Right atrium auricular region (tissue), 2 donors: Measurements from ENCODE around the gene KDM3B. TPM values are rescaled to one million over a fixed set of nuclear protein-coding genes. Genes with fewer than 3 reads are reported as not detected.
"Not testable (repeated sequence)": the region's sequence is repeated elsewhere in the genome, so short reads cannot be mapped to it uniquely, and the experiment has no call there.

Experiments used
- DNase-seq: peaks from one replicate; pipeline ENCODE4 v3.0.0-alpha.2; 2019; ENCODE audit warnings: low spot score
- H3K27ac ChIP-seq, 2 donors: fragments of 200-600 bp; sonication (generic); 1 replicate in 1 of 2; 2 replicates in 1 of 2; pipeline ENCODE4 v1.5.1; 2016 to 2019
- H3K27me3 ChIP-seq, 2 donors: fragments of 200-600 bp; sonication (generic); one replicate each; pipeline versions ENCODE4 v1.5.1 to v1.6.0; 2017 to 2019
- H3K36me3 ChIP-seq: fragments of 200-600 bp; sonication (generic); one replicate; pipeline ENCODE4 v1.5.1; 2016
- H3K4me1 ChIP-seq, 2 donors: fragments of 200-600 bp; sonication (generic); one replicate each; pipeline versions ENCODE4 v1.5.1 to v1.6.0; 2017 to 2019
- H3K4me3 ChIP-seq, 2 donors: fragments of 200-600 bp; sonication (generic); 1 replicate in 1 of 2; 2 replicates in 1 of 2; pipeline ENCODE4 v1.5.1; 2017 to 2019; ENCODE audit warnings: mild to moderate bottlenecking in 1 of 2, moderate library complexity in 1 of 2
- H3K9me3 ChIP-seq, 2 donors: fragments of 200-600 bp; sonication (generic); one replicate each; pipeline ENCODE4 v1.5.1; 2019
- total RNA-seq, 2 donors: library from RNA; depleted of rRNA; stranded (reverse); fragments of >200 nt; gene quantifications; one replicate each; pipeline ENCODE4 v1.1.0, GENCODE V29; 2016
- TF ChIP-seq, protein P1 (sequence below), 2 donors: fragments of 200-600 bp; sonication (generic); IDR thresholded peaks; one replicate each; pipeline ENCODE4 v1.5.1; 2019; ENCODE audit warnings: antibody characterized with exemption in 2 of 2

KDM3B gene, protein sequence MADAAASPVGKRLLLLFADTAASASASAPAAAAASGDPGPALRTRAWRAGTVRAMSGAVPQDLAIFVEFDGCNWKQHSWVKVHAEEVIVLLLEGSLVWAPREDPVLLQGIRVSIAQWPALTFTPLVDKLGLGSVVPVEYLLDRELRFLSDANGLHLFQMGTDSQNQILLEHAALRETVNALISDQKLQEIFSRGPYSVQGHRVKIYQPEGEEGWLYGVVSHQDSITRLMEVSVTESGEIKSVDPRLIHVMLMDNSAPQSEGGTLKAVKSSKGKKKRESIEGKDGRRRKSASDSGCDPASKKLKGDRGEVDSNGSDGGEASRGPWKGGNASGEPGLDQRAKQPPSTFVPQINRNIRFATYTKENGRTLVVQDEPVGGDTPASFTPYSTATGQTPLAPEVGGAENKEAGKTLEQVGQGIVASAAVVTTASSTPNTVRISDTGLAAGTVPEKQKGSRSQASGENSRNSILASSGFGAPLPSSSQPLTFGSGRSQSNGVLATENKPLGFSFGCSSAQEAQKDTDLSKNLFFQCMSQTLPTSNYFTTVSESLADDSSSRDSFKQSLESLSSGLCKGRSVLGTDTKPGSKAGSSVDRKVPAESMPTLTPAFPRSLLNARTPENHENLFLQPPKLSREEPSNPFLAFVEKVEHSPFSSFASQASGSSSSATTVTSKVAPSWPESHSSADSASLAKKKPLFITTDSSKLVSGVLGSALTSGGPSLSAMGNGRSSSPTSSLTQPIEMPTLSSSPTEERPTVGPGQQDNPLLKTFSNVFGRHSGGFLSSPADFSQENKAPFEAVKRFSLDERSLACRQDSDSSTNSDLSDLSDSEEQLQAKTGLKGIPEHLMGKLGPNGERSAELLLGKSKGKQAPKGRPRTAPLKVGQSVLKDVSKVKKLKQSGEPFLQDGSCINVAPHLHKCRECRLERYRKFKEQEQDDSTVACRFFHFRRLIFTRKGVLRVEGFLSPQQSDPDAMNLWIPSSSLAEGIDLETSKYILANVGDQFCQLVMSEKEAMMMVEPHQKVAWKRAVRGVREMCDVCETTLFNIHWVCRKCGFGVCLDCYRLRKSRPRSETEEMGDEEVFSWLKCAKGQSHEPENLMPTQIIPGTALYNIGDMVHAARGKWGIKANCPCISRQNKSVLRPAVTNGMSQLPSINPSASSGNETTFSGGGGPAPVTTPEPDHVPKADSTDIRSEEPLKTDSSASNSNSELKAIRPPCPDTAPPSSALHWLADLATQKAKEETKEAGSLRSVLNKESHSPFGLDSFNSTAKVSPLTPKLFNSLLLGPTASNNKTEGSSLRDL (N-terminal part only)
- total RNA-seq = 10 to 100 TPM; 42.9 to 46.9 TPM

DNA sequence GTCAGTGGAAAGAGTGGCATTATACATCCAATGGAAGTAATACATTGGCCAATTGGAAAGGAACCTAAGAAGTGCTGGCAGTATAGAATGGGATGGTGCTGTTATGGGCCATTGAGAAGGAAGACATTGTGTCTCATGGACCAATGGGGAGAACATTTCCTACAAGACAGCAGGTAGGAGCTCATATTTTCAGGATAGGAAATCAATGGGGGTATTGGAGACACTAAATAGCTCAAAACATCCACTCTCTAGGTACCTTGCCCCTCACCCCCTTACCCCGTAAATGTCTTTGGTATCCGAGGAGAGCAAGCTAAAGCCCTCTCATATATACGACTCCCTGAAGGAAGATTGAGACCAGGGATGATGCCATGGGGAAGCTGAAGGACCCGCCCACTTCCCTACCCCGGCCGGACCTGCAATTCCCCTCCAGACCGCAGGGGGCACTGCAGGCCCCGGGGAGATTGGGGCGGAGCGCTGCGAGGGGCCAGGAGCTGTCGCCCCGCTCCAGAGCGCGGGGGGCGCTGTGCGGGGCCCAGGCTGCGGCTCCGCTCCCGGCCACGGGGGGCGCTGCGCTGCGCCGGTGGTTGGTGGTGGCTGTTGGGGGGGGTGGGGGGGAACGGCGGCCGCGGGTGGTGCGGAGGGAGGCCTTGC, at the start of gene KDM3B:
TSS of gene KDM3B (plus strand) at position 615 of the 651 bp plus-strand sequence. CDS start 111 bp downstream, outside the sequence.
- H3K27me3 ChIP-seq = no peaks in the 10 kb centered on the region
- TF ChIP-seq, protein P1, sequence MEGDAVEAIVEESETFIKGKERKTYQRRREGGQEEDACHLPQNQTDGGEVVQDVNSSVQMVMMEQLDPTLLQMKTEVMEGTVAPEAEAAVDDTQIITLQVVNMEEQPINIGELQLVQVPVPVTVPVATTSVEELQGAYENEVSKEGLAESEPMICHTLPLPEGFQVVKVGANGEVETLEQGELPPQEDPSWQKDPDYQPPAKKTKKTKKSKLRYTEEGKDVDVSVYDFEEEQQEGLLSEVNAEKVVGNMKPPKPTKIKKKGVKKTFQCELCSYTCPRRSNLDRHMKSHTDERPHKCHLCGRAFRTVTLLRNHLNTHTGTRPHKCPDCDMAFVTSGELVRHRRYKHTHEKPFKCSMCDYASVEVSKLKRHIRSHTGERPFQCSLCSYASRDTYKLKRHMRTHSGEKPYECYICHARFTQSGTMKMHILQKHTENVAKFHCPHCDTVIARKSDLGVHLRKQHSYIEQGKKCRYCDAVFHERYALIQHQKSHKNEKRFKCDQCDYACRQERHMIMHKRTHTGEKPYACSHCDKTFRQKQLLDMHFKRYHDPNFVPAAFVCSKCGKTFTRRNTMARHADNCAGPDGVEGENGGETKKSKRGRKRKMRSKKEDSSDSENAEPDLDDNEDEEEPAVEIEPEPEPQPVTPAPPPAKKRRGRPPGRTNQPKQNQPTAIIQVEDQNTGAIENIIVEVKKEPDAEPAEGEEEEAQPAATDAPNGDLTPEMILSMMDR (IDR thresholded peaks at IDR 0.05) = peak; percentile 90 to 99
- peak within 1 kb of the TSS; percentile 97 for H3K27ac ChIP-seq
- H3K9me3 ChIP-seq = no peaks in the 10 kb centered on the region
- H3K4me1 ChIP-seq = peaks cover 0 to 58% of the 10 kb centered on the region in 2 donors
- peak; percentile 74 for DNase-seq
- peaks cover 18% of the 10 kb centered on the region for H3K36me3 ChIP-seq
- H3K4me3 ChIP-seq = peak within 1 kb of the TSS; percentile 89 to 96

DNA sequence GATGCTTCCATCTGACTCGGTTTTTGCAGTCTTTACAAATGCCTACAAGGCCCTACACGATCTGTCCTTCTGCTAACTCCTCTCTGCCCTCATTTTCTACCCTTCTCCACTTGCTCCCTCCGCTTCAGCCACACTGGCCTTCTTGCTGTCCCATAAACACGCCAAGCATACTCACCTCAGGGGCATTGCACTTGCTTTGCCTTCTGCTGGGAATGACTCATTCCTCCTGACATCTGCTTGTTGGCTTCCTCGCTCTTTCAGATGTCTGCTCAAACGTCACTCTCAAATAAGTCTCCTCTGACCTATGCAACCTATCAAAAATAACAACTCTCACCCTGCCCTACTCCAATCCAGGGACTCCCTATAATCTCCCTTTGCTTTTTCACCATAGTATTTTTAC, 49.1 kb upstream of the KDM3B start:
- DNase-seq = no peak

DNA sequence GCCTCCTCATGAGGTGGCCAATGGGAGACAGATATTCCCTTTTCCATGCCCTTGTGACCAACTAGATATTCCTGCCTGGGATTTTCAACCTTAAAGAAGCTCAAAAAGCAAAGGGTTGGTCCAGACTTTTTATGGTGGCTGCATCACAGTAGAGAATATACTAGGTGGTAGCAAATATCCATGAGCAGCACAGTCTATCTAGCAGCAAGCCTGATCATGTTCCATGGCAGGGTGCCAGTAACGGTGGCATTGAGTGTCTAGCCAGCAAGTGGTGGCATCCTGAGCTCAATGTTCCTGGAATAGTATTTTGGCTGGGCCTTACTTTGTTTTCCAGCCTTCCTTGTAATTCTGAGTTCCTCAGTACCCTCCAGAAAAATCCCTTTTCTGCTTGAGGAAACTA, 46.7 kb upstream of the KDM3B start:
- H3K27ac ChIP-seq = peak overlapping the region in 1 of 2 donors; percentile 12
- TF ChIP-seq, protein P1 (IDR thresholded peaks at IDR 0.05) = peak in 1 of 2 donors; percentile 25

More for the DNA sequence above, 49.1 kb upstream of the KDM3B start:
- no peak overlapping the region for H3K27ac ChIP-seq
- TF ChIP-seq, protein P1 (IDR thresholded peaks at IDR 0.05) = no peak
- no peaks in the 10 kb centered on the region for H3K4me1 ChIP-seq
- H3K9me3 ChIP-seq = no peaks in the 10 kb centered on the region
- no peak overlapping the region for H3K4me3 ChIP-seq
- no peaks in the 10 kb centered on the region for H3K27me3 ChIP-seq
- no peaks in the 10 kb centered on the region for H3K36me3 ChIP-seq

DNA sequence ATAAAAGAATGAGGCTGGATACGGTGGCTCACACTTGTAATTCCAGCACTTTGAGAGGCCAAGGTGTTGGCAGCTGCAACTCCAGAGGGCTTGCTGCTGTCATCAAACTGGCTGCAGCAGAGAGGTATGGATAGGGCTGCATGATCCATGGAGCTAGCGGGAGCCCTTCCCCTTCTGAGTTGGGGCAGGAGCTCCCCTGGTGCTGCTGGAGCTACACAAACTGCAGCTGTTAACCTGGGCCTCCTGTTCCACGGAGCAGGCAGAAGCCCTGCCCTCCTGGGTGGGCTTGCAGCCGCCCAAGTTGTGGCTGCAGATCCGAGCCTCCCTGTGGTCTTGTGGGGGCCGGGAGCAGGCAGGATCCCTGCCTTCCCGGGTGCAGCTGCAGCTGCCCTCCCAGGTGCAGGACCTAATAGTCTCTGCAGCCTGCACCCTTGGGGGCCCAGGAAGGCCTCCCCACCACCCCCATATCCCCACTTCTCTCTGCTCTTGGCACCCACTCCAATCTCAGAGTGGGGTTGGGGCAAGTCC, 36.7 kb upstream of the KDM3B start:
- no peaks in the 10 kb centered on the region for H3K4me1 ChIP-seq
- no peaks in the 10 kb centered on the region for H3K36me3 ChIP-seq
- no peaks in the 10 kb centered on the region for H3K9me3 ChIP-seq
- H3K27ac ChIP-seq = no peak overlapping the region
- no peak overlapping the region for H3K4me3 ChIP-seq
- TF ChIP-seq, protein P1 (IDR thresholded peaks at IDR 0.05) = no peak
- no peaks in the 10 kb centered on the region for H3K27me3 ChIP-seq
- DNase-seq = no peak

More for the DNA sequence above, 46.7 kb upstream of the KDM3B start:
- H3K27me3 ChIP-seq = no peaks in the 10 kb centered on the region
- no peak overlapping the region for H3K4me3 ChIP-seq
- no peaks in the 10 kb centered on the region for H3K9me3 ChIP-seq
- no peaks in the 10 kb centered on the region for H3K36me3 ChIP-seq
- no peaks in the 10 kb centered on the region for H3K4me1 ChIP-seq
- DNase-seq = peak; percentile 60

DNA sequence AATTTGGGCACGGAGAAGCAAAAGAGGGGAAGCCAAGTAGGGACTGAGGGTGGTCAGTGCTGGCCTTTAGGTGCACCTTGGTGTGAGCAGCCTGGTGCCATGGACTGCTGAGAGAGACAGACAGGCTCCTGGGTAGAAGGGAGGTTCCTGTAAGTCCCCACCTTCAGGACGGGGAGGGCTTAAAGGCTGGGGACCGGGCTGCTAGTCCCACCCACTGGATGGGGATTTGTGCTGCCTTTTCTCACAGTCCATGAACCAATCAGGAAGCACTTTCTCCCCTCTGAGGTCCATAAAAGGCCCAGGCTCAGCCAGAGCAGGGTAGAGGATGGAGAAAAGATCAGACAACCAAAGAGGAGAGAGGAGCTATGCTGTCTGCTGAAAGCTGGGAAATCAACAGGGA, 36.1 kb upstream of the KDM3B start:
- no peak overlapping the region for H3K4me3 ChIP-seq
- TF ChIP-seq, protein P1 (IDR thresholded peaks at IDR 0.05) = no peak
- no peaks in the 10 kb centered on the region for H3K4me1 ChIP-seq
- no peaks in the 10 kb centered on the region for H3K9me3 ChIP-seq
- no peak for DNase-seq
- no peaks in the 10 kb centered on the region for H3K27me3 ChIP-seq
- no peaks in the 10 kb centered on the region for H3K36me3 ChIP-seq
- no peak overlapping the region for H3K27ac ChIP-seq

DNA sequence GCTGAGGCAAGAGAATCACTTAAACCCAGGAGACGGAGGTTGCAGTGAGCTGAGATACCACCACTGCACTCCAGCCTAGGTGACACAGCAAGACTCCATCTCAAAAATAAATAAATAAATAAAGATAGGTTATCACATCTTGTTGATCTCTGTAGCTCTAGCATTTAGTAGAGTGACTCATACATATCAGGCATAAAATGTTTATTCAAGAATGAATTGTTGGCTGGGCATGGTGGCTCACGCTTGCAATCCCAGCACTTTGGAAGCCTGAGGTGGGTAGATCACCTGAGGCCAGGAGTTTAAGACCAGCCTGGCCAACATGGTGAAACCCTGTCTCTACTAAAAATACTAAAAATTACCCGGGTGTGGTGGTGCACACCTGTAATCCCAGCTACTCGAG, 34.3 kb upstream of the KDM3B start:
- DNase-seq, H3K27ac ChIP-seq, H3K9me3 ChIP-seq, H3K36me3 ChIP-seq, H3K27me3 ChIP-seq, H3K4me1 ChIP-seq, H3K4me3 ChIP-seq: not testable (repeated sequence)
